A549 (cell line): ENCODE results near the gene FRMD3. TPM values are rescaled to one million over a fixed set of nuclear protein-coding genes. Genes with fewer than 3 reads are reported as not detected.

Experiments
- ATAC-seq, 2 experiments: fragments of 200-7000 bp in 1 of 2; fragments of >200 bp in 1 of 2; cut with Nextera tagmentation in 1 of 2; cut with Tn5 transposase in 1 of 2; 3 replicates each; pipeline versions ENCODE4 v1.8.0 to v1.9.1; 2018 to 2020; ENCODE audit warnings: mild to moderate bottlenecking in 1 of 2, moderate library complexity in 1 of 2
- CTCF ChIA-PET: fragments of 300-600 bp; sonication (Branson Sonifier 250); formaldehyde crosslinking; extraction: SDS; loops from one replicate; lab custom pipeline; 2021; ENCODE audit warnings: antibody characterized with exemption, inconsistent platforms; lab: Yijun Ruan, JAX
- POLR2A ChIA-PET: fragments of 350-600 bp; formaldehyde crosslinking; extraction: SDS; loops from one replicate; lab custom pipeline; 2021; ENCODE audit warnings: antibody characterized with exemption, inconsistent platforms; lab: Yijun Ruan, JAX
- DNase-seq, 2 experiments: peaks; one replicate each; pipeline versions ENCODE4 v3.0.0 to v3.0.0-alpha.2; 2011 to 2016; ENCODE audit warnings: low read depth in 1 of 2, low spot score in 1 of 2
- FAIRE-seq: peaks from 2 replicates; lab custom pipeline; 2011; peaks lifted over from hg19 to GRCh38; lab: Jason Lieb, UNC
- H3K27ac ChIP-seq, 2 experiments: fragments of >200 bp; sonication (Bioruptor Twin); formaldehyde crosslinking; 3 replicates each; pipeline ENCODE4 v1.5.1; 2016 to 2017
- H3K4me1 ChIP-seq: fragments of >200 bp; sonication (Bioruptor Twin); formaldehyde crosslinking; 3 replicates; pipeline ENCODE4 v1.6.1; 2016
- H3K4me2 ChIP-seq: fragments of >200 bp; sonication (Bioruptor Twin); formaldehyde crosslinking; 3 replicates; pipeline ENCODE4 v1.6.1; 2016
- H3K4me3 ChIP-seq: fragments of >200 bp; sonication (Bioruptor Twin); formaldehyde crosslinking; 3 replicates; pipeline ENCODE4 v1.5.1; 2016
- H3K9me3 ChIP-seq: fragments of >200 bp; sonication (Bioruptor Twin); formaldehyde crosslinking; 3 replicates; pipeline ENCODE4 v1.6.1; 2016
- ATOH8 ChIP-seq: fragments of 250-450 bp; sonication (Bioruptor Pico); IDR thresholded peaks from 2 replicates; pipeline ENCODE4 v1.5.0; 2020; ENCODE audit warnings: low read depth, mild to moderate bottlenecking, moderate library complexity
- BHLHE40 ChIP-seq: IDR thresholded peaks from 2 replicates; pipeline ENCODE4 v1.6.1; 2012; ENCODE audit warnings: low read depth, low read length, inconsistent platforms
- CBX2 ChIP-seq: fragments of 200-600 bp; sonication (generic); IDR thresholded peaks from 2 replicates; pipeline ENCODE4 v1.6.1; 2016; ENCODE audit warnings: low read depth, mild to moderate bottlenecking, borderline replicate concordance
- CBX8 ChIP-seq: fragments of 200-600 bp; sonication (generic); IDR thresholded peaks from 2 replicates; pipeline ENCODE4 v1.6.1; 2016
- CHD2 ChIP-seq: fragments of 150-350 bp; IDR thresholded peaks from 2 replicates; pipeline ENCODE4 v1.6.1; 2014; ENCODE audit warnings: low read length; ENCODE audit not compliant: partially characterized antibody
- CHD4 ChIP-seq: fragments of 200-600 bp; sonication (generic); IDR thresholded peaks from 2 replicates; pipeline ENCODE4 v1.6.1; 2016; ENCODE audit warnings: antibody characterized with exemption, mild to moderate bottlenecking, borderline replicate concordance
- CTCF ChIP-seq: fragments of >200 bp; sonication (Bioruptor Twin); formaldehyde crosslinking; IDR thresholded peaks from 3 replicates; pipeline ENCODE4 v1.5.1; 2016
- EHF ChIP-seq: fragments of 250-450 bp; sonication (Bioruptor Pico); IDR thresholded peaks from 2 replicates; pipeline ENCODE4 v1.5.0; 2020; ENCODE audit warnings: mild to moderate bottlenecking
- EHMT2 ChIP-seq: fragments of 200-600 bp; sonication (generic); IDR thresholded peaks from 2 replicates; pipeline ENCODE4 v1.6.1; 2016; ENCODE audit warnings: antibody characterized with exemption, low read depth, mild to moderate bottlenecking, moderate library complexity
- HES2 ChIP-seq: fragments of >200 bp; sonication (Bioruptor Twin); formaldehyde crosslinking; IDR thresholded peaks from 2 replicates; pipeline ENCODE4 v1.6.1; 2016
- HEYL ChIP-seq: fragments of 250-450 bp; sonication (Bioruptor Pico); IDR thresholded peaks from 2 replicates; pipeline ENCODE4 v1.8.0; 2021; ENCODE audit warnings: mild to moderate bottlenecking, moderate library complexity
- JUNB ChIP-seq: fragments of >200 bp; sonication (Bioruptor Twin); formaldehyde crosslinking; IDR thresholded peaks from 2 replicates; pipeline ENCODE4 v1.6.1; 2016
- KDM1A ChIP-seq: fragments of 200-600 bp; sonication (generic); IDR thresholded peaks from 2 replicates; pipeline ENCODE4 v1.6.1; 2016; ENCODE audit warnings: low read depth, mild to moderate bottlenecking
- MAZ ChIP-seq: fragments of 150-350 bp; IDR thresholded peaks from 2 replicates; pipeline ENCODE4 v1.6.1; 2014; ENCODE audit warnings: antibody characterized with exemption, low read depth, low read length, borderline replicate concordance
- PBX3 ChIP-seq: IDR thresholded peaks from 2 replicates; pipeline ENCODE4 v1.6.1; 2012
- PHF8 ChIP-seq: fragments of 200-600 bp; sonication (generic); IDR thresholded peaks from 2 replicates; pipeline ENCODE4 v1.6.1; 2016; ENCODE audit warnings: low read depth, mild to moderate bottlenecking, antibody characterized with exemption, moderate library complexity, borderline replicate concordance
- POLR2AphosphoS2 ChIP-seq: conservative IDR thresholded peaks from 2 replicates; pipeline ENCODE4 v1.6.1; 2012; ENCODE audit warnings: low read length, improper control_type of control experiment, inconsistent platforms
- RAD21 ChIP-seq, 2 experiments: fragments of >200 bp in 1 of 2; sonication (Bioruptor Twin) in 1 of 2; formaldehyde crosslinking in 1 of 2; IDR thresholded peaks in 1 of 2; conservative IDR thresholded peaks in 1 of 2; 2 replicates in 1 of 2; 3 replicates in 1 of 2; pipeline ENCODE4 v1.6.1; 2012 to 2018; ENCODE audit warnings: inconsistent platforms in 1 of 2
- RARB ChIP-seq: fragments of 250-450 bp; sonication (Bioruptor Pico); IDR thresholded peaks from 2 replicates; pipeline ENCODE4 v1.8.0; 2021; ENCODE audit warnings: mild to moderate bottlenecking, moderate library complexity
- RFX5 ChIP-seq: fragments of 450-650 bp; IDR thresholded peaks from 2 replicates; pipeline ENCODE4 v1.7.1; 2014; ENCODE audit warnings: antibody characterized with exemption, mild to moderate bottlenecking, moderate library complexity
- RNF2 ChIP-seq: fragments of 200-600 bp; sonication (generic); IDR thresholded peaks from 2 replicates; pipeline ENCODE4 v1.6.1; 2016; ENCODE audit warnings: low read depth, mild to moderate bottlenecking, antibody characterized with exemption, moderate library complexity, borderline replicate concordance
- SREBF2 ChIP-seq: fragments of 450-650 bp; IDR thresholded peaks from 2 replicates; pipeline ENCODE4 v1.6.1; 2014; ENCODE audit warnings: mild to moderate bottlenecking, moderate library complexity
- TP53 ChIP-seq: fragments of 250-450 bp; sonication (Bioruptor Pico); IDR thresholded peaks from 2 replicates; pipeline ENCODE4 v1.5.0; 2021; ENCODE audit warnings: mild to moderate bottlenecking, moderate library complexity
- WGBS: methylation state at CpG from one replicate; pipeline ENCODE4 v1.1.6; 2017; ENCODE audit errors: missing lambda C conversion rate; 5-methylcytosine and 5-hydroxymethylcytosine counted together
- polyA plus RNA-seq, 4 experiments: library from polyadenylated mRNA; depleted of rRNA in 3 of 4; stranded (reverse); fragments of >200 nt; fragmentation: RNase III in 1 of 4; extraction: RNeasy Plus Mini Kit Qiagen cat#74134 plus additional on column Dnase treatment in 1 of 4; gene quantifications; 2 replicates in 3 of 4; 3 replicates in 1 of 4; pipeline ENCODE4 v1.2.3, GENCODE V29; 2011 to 2017

FRMD3 gene
- polyA plus RNA-seq, 2 of the 4 experiments (the other 2 are of a cell fraction) = 1.7 to 3.3 TPM

- Histone ChIP-seq H3K27ac (no peak overlapping the region), H3K4me2 (no peak overlapping the region), H3K9me3 (no peaks in the 10 kb centered on the region), H3K4me1 (peaks cover 9% of the 10 kb centered on the region), H3K4me3 (no peak overlapping the region)
- FAIRE-seq (no peak), ATAC-seq (no peak), DNase-seq (no peak)
- WGBS = 72% methylated on average over 14 of the region's 14 CpGs
- ChIA-PET POLR2A (no interaction called here), CTCF (interaction anchor here (0.6 to 0.8 kb wide), 2 partner anchors 27 to 62 kb away, joined by 3 read pairs; no protein-coding TSS in a partner anchor)
- TF ChIP-seq SREBF2 (no peak), JUNB (no peak), RFX5 (no peak), ATOH8 (CRISPR knock-in tag) (no peak), RAD21 (conservative IDR thresholded peaks at IDR 0.05 in 1 of 2, IDR thresholded peaks at IDR 0.05 in 1 of 2) (no peak), TP53 (CRISPR knock-in tag) (no peak), POLR2AphosphoS2 (no peak), KDM1A (no peak), MAZ (no peak)
These were observed 114.1 kb downstream of the FRMD3 start for GRCh38 chr9:83423815-83424707.

GRCh38 chr9:83422527-83422926 is 115.7 kb downstream of the FRMD3 start:
- H3K27ac ChIP-seq = no peak overlapping the region
- H3K4me3 ChIP-seq = no peak overlapping the region
- ChIA-PET CTCF (no interaction called here), POLR2A (no interaction called here)
- no peak for ATAC-seq
- no peak for DNase-seq
- TF ChIP-seq BHLHE40 (no peak), ATOH8 (CRISPR knock-in tag) (no peak), RNF2 (no peak), KDM1A (no peak), CTCF (no peak), RARB (CRISPR knock-in tag) (no peak)
- no peaks in the 10 kb centered on the region for H3K9me3 ChIP-seq
- no peak for FAIRE-seq
- 0 out of 3 replicates have a peak, but pooled peaks cover 4% of the 10 kb centered on the region for H3K4me1 ChIP-seq
- 42% methylated on average over 3 of the region's 3 CpGs for WGBS
- H3K4me2 ChIP-seq = no peak overlapping the region

- FAIRE-seq (no peak), ATAC-seq (no peak), DNase-seq (no peak)
- 73% methylated on average over 3 of the region's 3 CpGs for WGBS
- ChIA-PET CTCF (interaction anchor here (0.8 to 1.7 kb wide), 4 partner anchors 9 to 117 kb away, joined by 3 to 4 read pairs (median 4); partner anchors contain the start of gene FRMD3), POLR2A (interaction anchor here (1.2 kb wide), 1 partner anchor 8 kb away, joined by 3 read pairs; no protein-coding TSS in a partner anchor)
- Histone ChIP-seq H3K4me3 (no peak overlapping the region), H3K27ac (no peak overlapping the region), H3K9me3 (no peaks in the 10 kb centered on the region), H3K4me2 (no peak overlapping the region), H3K4me1 (0 out of 3 replicates have a peak, but pooled peaks cover 4% of the 10 kb centered on the region)
- TF ChIP-seq TP53 (CRISPR knock-in tag) = no peak
- no peak for TF ChIP-seq CHD4
- TF ChIP-seq PBX3 = no peak
- TF ChIP-seq JUNB = no peak
- no peak for TF ChIP-seq HEYL (CRISPR knock-in tag)
- TF ChIP-seq CBX2 = no peak
- TF ChIP-seq RARB (CRISPR knock-in tag) = no peak
- no peak for TF ChIP-seq KDM1A
- no peak for TF ChIP-seq EHF
- TF ChIP-seq EHMT2 = no peak
- TF ChIP-seq CBX8 = no peak
- no peak for TF ChIP-seq PHF8
- TF ChIP-seq HES2 = no peak
- TF ChIP-seq POLR2AphosphoS2 = no peak
- no peak for TF ChIP-seq CHD2
These were observed 117.7 kb downstream of the FRMD3 start for GRCh38 chr9:83420486-83420885.
